Hepatic stellate cell (primary cell): Measurements from ENCODE around the gene KRTAP1-3.
"Not testable (repeated sequence)": the region's sequence is repeated elsewhere in the genome, so short reads cannot be mapped to it uniquely, and the experiment has no call there.

ENCODE experiments used
- DNase-seq: peaks from one replicate; pipeline ENCODE4 v3.0.0; 2011; ENCODE audit warnings: low spot score

The KRTAP1-3 gene

DNA sequence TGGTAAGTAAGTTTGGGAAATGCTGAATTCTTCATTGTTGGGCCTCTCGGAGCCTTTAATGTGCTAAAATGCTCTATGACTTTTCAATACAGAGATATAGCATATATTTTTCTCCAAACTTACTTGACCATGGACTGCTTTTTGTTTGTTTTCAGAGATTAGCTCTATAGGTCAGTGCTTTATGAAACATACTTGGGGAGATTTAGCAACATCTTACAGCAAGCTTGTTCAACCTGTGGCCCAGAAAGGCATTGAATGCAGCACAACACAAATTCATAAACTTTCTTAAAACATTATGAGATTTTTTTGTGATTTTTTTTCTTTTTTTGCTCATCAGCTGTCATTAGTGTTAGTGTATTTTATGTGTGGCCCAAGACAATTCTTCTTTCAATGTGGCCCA is 24.7 kb downstream of the KRTAP1-3 start:
- DNase-seq: no peak

DNA sequence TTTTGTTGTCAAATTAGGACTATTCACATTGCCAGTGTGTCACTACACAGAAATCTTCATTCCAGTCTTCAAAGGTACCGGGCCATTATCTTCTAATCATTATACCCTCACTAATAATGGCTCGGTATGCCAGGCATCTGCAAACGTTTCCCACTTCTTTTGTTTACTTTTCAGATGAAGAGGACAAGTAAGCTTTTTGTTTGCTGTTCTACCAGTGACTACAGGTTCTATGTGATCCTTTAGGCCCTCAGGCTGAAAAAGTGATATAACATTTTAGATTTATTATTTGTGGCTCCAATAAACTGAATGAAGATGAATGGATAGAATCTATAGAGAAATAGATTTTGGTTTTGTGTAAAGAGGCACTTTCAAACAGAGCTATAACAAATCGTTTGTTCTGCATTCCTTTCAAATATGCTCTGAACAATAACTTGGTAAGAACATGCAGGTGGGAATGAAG is 25.3 kb downstream of the KRTAP1-3 start:
- DNase-seq: no peak

DNA sequence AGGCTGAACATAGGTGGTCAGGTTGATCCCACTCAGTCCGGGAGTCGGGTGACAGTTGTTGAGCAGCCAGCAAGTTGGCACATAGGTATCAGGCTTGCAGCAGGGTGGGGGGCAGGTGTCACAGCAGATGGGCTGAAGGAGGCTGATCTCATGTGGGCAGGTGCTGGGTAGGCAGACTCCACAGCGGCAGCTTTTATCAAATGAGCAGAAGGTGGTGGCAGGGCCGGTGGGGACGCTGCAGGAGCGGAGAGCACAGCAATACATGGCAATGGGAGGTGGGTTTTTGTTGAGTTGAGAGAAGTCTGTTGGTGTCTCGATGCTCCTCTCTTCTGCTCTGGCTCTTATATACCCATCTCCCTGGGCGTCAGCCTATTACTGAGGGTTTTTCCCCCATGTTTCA is 25.9 kb downstream of the KRTAP1-3 start, which contains the start of gene KRTAP3-1:
Gene KRTAP3-1 (minus strand): TSS at position 318 of the 400 bp plus-strand sequence. CDS start 54 bp downstream, at position 264.
- DNase-seq: no peak

DNA sequence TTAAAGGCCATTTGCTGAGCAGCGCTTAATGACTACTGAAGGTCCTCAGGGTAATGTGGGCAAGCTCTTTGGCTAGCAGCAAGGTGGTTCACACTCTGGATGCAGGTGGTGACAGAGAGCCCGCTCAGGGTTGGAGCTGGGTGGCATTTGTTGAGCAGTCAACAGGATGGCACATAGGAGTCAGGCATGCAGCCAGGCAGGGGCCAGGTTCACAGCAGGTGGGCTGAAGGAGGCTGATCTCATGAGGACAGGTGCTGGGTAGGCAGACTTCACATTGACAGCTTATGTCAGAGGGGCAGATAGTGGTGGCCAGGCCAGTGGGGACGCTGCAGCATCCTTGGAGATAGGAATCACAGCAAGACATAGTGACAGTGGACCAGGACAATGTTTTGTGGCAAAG is 30.3 kb downstream of the KRTAP1-3 start:
- DNase-seq: no peak

DNA sequence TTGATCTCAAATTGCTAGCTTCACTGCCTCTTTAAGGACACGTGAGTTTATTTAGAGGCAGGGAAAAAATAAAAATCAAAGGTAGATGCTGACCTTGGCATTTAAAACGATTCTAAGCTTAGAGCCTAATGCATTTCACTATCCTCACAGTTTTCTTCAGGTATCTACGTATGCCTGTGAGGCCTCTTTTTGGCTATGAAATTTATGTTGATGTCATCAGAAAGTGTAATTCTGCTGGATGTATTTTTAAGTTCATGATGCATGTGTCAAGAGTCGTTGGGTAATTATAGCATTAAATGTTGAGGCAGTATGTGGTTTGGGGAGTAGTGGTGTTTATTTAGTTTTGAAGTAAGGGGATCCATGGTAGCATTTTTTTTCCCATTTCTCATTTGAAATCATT is 30.7 kb downstream of the KRTAP1-3 start:
- DNase-seq: no peak

DNA sequence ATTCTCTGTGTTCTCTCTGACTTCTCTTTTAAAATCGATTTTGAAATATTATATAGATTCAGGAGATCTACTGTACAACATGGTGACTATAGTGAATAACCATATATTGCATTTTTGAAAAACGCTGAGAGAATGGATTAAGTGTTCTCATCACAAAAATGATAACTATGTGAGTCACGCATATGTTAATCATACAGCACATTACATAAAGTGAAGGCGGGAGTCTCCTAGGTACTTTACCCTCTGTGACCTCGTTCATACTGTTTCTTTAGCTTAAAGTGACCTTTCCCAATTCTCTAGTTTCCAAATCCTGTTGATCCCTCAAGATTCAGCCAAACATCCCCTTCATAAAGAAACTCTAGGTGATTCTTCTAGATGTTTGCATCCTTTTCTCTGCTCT is 31.9 kb downstream of the KRTAP1-3 start:
- no peak for DNase-seq

DNA sequence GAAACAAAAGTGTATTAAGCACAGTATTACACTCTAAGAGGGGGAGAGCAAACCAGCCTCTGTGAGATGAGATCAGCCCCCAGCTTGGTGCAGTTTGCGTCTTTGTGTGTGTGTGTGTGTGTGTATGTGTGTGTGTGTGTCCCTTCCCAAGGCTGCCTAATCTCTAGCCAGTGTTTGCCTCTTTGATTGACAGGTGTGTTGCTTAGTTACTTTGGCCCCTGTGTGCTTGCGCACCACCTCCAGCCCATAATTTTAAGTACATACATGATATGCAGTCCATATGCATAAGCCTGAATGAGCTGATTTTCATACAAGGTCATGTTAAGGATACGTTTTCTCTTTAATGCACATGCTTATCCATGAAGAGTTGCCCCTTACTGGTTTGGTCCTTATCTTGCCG is 32.9 kb downstream of the KRTAP1-3 start:
- no peak for DNase-seq

DNA sequence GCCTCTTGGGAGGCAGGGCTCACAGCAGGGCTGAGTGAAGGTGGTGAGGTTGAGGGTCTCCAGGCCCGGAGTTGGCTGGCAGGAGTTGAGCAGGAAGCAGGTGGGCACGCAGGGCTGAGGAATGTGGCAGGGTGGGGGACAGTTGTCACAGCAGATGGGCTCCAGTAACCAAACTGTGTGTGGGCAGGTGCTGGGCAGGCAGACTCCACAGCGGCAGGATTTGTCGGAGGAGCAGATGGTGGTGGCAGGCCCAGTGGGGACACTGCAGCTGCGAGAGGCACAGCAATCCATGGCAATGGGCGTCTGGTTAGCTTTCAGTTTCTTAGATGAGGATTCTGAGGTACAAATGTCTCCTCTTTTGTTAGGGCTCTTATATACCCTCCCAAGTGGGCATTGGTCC is 35.1 kb downstream of the KRTAP1-3 start, which contains the start of gene KRTAP3-2:
Gene KRTAP3-2 (minus strand): TSS at position 344 of the 400 bp plus-strand sequence. CDS start 53 bp downstream, at position 291.
- not testable (repeated sequence) for DNase-seq

DNA sequence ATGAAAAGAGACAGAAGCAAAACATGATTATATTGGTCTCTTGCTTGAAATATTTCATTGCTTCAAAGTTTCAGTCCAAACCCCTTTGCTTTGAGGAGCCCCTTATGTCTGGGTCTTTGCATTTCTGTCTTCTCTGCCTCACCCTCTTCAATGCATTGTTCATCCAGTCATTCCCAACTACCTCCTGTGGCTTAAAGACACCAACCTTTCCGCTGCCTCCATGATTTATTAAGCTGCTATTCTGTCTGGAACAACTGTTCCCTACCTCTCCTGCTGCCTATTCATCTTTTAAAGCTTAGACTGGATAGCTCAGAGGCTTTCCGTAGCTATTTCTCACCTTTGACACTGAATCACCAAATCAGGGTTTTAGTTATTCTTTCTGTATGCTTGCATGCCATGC is 37.3 kb downstream of the KRTAP1-3 start:
- no peak for DNase-seq

DNA sequence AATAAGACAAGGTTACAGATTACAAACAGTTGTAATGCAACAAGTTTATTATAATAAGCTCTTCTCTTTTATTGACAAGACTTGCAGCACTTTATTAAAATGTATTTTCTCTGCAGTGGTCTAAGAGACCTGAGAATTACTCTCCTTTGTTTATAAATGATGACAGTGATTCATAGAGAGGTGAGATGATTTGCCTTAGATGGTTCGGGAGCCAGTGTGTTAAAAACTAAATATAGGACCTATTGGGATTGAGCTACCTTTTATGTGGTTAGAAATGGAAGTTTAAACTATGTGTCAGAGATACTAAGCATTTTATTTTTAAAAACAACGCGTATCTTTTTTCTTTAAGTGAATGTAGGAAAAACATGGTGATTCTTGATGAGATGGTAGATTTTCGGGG is 37.8 kb downstream of the KRTAP1-3 start:
- DNase-seq: no peak

DNA sequence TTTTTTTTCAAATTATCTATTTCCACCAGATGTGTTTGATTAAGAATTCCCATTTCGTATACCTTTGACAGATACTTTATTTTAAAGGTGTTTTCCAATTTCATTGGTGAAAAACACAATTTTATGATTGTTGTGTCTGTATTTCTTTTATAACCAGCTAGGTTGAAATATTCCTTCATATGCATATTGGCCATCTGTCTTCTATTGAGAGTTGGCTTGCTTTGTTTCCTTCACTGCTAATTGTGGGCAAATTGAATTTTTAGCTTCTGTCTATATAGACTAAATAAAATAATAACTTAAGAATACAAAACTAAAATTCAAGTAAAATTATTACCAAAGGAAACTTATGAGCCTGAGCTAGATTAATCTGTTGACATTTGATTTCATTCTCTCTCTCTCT is 39.6 kb downstream of the KRTAP1-3 start:
- no peak for DNase-seq

DNA sequence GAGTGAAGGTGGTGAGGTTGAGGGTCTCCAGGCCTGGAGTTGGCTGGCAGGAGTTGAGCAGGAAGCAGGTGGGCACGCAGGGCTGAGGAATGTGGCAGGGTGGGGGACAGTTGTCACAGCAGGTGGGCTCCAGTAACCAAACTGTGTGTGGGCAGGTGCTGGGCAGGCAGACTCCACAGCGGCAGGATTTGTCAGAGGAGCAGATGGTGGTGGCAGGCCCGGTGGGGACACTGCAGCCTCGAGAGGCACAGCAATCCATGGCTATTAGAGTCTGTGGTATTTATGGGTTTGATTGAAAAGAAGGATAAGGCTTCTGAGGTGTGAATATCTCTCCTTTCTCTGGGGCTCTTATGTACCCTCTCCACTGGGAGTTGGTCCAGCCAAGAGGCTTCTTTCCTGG is 40.8 kb downstream of the KRTAP1-3 start, which contains the start of gene KRTAP3-3:
Gene KRTAP3-3 (minus strand): TSS at position 326 of the 400 bp plus-strand sequence. CDS start 67 bp downstream, at position 259.
- DNase-seq: no peak

DNA sequence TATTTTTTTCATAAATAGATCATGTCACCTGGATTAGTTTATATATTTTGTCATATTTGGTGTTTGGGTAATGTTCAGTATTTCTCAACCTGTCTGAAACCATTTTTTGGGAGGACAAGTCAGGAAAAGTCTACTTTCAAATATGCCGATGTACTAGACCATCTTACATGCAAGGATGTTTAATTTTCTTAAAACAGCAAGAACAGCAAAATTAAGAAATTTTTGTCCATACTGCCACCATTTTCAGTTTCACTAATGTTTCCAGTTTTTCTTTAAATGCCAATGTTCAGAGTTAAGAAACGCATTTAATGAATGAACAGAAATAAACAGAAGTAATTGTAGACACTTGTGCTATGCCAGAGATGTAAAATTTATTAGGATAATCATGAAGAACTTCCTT is 41.6 kb downstream of the KRTAP1-3 start:
- no peak for DNase-seq

DNA sequence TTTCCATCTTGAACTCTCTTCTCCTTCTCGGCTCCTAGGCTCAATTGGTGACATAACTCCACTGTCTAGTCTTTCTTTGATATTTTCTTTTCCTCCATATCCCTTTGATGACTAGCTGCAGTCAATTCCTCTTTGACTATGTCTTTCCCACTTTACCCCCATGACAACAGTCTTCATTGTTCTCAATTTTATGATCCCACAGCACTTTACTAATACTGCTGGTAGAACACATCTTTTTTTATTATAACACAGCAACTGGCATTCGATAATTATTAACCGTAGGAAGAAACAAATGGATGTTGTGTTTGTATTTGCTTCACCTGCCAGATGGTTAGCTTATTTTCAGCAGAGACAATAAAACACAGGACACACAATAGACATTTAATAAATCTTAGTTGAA is 42.0 kb downstream of the KRTAP1-3 start:
- DNase-seq: no peak

DNA sequence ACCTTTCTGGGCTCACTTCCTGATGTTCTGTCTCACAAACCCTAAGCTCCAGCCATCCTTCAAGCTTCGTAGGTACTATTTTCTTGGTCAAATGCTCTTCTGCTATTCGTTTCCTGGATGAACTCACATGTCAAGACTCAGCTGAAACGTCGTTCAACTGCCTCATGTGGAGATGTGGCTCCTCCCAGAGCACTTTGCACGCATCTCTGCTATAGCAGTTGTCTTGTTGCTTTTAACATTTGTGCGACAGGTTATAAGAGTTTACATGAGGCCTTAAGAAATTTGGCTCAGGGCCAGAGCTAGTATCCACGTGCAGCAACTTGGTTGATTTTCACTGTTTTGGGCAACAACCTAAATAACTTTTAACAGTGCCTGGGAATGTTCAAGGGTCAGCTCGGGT is 47.8 kb downstream of the KRTAP1-3 start:
- DNase-seq: no peak

DNA sequence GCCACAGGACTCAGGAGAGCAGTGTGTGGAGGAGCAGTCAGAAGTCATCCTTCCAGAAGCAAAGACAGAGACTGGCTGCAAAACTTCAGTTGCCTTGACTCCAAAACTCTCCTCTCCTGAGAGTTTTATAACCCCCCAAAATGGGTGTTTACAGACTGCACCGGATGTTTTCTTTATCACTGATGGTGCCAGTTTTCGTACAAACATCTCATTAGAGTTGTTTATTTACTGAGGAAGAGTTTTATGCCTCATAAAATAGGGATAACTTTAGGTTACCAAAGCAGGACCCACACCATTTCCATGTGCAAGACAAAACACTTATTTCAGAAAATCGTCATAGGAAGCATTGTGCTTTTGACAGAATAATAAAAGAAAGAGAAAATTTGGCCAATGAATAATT is 50.4 kb downstream of the KRTAP1-3 start, which contains the start of gene KRT40:
Gene KRT40 (minus strand): TSS at position 101 of the 400 bp plus-strand sequence. CDS start 53 bp downstream, at position 48.
- DNase-seq: no peak
